NCI-H187 treated with DMSO at 0.1 percent for 48 hours (cell line): ENCODE measurements around the gene CUBN.
"Not testable (repeated sequence)": the region's sequence is repeated elsewhere in the genome, so short reads cannot be mapped to it uniquely, and the experiment has no call there.

Source experiments
- DNase-seq: peaks from one replicate; lab custom pipeline; 2025; lab: John Stamatoyannopoulos, UW

The CUBN gene

DNA sequence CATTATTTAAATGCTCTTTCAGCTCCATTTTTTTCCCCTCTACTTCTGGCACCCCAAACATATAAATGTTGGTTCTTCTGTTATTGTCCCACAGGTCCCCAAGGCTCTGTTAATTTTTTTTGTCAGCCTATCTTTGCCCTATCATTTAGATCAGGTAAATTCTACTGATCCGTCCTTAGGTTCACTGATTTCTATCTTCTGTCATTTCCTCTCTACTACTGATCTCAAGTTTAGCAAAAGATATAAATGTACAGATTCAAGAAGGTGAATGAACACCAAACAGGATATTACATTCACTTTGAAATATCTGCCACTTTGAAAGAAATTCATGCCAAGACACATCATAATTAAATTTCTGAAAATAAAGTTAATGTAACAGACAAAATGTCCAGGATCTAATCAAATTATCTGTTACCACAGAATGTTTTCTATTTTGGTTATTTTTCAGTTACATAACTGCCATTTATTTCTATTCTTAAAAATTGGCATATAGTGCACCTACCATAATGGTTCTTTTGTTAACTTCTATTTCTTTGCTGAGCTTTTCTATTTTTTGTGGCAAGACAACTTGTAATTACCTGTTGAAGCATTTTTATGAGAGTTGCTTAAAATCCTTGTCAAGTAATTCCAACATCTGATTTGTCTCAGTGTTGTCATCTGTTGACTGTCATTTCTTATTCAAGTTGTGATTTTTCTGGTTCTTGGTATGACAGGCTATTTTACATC is 12.1 kb upstream of the CUBN start:
- DNase-seq: no peak

DNA sequence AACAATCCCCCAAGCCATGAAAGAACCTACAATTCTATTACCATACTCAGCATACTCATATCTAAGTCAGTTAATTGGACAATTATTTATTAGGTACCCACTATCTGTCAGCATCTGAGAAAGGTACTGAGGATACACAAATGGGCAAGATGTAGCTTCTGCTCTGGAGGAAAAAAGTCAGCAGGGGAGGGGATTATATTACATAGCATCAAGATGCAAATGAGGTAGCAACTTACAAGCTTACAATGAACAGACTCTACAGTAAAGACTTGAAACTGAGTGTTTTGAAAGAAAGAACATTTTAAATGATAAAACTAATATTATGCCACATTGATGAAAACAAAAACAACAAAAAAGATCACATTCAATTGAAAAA is 10.8 kb upstream of the CUBN start:
- DNase-seq: no peak

DNA sequence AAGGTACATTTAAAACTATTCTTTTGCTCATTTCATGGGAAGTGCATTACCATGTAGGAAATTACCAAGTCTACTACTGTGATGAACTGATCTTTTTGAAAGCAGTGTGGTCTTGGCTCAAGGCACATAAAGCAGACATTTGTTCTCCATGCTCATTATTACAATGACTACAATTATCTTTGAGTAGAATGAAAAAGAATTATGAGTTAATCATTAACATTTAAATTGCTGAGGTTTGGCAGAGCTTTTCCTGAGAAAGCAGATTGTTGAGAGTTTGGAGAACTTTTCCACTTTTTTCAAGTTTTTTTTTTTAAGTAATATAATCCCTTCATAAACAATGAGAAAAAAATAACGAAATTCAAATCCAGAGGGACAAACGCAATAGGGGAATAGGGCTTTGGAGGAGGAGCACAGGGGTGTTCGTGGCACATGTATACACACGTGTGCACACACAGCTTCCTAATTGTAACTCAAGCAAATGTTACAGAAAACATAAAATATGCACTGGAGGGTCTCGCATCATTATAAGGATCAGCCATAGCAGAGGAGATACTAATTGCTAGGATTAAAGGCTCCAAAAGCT is 8.9 kb upstream of the CUBN start:
- DNase-seq: no peak

DNA sequence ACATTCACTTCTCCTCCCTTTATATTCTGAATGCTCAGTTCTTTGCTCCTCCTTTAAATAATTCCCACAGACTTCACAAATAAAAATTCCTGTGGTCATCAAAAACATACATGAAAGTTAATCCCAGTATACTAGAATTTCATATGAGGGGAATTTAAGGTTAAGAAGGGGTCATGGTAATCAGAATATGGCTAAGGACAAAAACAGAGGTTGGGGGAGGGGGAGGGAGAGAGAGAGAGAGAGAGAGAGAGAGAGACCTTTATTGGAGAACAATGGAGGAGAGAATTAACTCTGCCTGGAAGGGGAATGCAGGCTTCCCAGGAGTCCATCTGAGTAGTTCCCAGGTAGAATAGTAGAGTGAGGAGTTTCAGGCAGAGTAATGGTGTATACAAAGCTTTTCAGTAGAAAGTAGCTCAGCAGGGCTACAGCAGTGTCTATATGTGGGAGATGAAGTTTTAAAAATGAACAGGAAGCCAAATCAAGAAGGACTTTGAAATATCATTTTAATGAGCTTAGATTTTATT is 5.2 kb upstream of the CUBN start:
- no peak for DNase-seq

DNA sequence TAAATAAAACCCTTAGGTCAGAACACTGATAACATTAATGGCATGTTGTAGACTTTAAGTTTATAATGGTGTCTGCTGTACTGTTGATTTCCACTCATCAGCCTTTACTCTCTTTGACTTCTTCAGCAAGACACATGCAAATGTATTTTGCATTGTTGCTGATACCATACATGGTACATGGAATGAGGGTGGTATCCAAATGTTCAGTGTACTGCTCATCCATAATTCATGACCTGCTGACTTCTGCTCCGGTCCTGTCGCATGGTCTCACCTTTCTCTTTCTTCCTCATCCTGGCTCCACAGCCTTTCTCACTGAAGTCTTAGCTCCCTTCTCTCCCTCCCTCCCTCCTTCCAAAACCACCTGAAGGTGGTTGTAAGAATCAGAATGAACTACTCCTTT is 4.7 kb upstream of the CUBN start:
- DNase-seq: no peak

DNA sequence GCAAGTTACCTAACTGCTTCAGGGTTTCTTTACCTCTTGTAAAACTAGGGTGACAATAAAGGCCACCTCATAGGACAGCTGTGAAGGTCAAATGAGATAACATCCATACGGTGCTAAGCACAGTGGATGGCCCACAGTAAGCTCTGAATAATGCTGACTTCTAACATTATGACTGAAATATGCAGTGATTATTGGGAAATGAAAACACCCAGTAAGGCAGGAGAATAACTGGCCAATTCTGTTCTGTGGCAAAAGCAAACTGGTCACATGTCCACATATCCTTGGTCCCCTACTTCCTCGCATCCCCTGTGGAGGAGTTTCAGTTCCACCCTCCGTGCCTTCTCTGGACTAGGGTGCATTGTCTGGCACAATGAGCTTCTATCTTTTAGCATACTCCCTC is 1.4 kb downstream of the CUBN start:
- DNase-seq: no peak

DNA sequence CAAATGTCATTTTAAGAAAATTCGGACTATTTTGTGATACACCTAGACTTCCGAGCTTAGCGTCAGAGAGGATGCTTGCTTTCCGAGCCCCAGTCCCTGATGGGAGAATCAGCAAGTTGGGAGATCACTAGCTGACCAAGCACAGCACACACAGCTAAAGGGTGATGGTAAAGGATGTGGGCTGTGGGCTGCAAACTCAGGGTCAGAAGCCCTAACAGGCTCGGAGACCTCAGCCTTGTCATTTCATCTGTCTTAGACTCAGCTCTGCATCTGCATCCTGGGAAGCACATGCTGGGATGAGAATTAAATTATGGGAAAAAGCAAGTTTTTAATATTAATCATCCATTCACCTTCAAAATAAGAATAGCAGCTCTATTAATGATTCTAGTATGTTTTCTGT is 3.3 kb downstream of the CUBN start:
- no peak for DNase-seq

DNA sequence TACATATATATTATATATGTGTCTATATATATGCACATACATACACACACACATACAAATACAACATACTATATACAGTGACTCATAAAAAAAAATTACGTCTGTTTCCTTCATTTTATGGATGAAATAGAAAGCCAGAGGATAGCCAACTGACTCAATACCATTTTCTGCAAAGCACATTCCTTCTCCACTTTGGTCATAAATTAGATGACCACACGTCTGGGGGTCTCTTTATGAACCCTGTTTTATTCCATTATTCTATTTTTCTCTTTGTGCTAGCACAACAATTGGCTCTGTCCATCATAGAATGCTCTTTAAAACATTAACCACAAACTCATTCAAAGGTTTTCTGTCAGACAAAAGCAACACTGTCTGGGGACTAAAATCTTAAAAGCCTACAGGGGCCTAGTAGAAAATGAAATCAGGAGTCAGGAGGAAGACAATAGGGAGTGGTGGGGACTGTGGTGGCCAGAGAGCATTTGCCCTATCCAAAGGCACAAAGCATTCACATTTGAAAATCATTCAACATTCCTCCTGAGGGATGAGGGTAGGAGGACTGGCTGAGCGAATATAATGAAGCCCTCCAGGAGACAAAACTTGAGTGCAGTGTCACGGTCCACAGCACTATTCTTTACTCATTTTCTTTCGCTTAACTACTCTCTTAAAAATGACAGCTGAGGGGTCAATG is 4.3 kb downstream of the CUBN start:
- no peak for DNase-seq

DNA sequence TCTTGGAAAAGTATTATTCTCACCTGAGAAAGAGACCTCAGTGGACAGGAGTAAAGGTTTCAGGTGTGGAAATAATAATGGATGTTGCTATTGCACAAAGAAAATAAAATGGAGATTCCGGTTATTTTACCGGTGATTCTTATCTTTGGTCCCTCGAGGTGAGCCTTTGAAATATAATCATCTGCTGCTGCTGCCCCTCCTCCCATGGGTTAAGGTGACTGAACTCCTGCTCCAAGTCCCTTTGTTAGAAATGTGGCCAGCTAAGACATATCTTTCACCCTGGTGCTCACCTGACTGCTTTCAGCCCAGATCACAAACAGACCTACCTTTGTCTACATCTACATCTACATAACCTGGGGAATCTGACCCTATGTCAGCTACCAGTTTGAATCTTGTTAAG is 5.7 kb downstream of the CUBN start:
- DNase-seq: no peak

DNA sequence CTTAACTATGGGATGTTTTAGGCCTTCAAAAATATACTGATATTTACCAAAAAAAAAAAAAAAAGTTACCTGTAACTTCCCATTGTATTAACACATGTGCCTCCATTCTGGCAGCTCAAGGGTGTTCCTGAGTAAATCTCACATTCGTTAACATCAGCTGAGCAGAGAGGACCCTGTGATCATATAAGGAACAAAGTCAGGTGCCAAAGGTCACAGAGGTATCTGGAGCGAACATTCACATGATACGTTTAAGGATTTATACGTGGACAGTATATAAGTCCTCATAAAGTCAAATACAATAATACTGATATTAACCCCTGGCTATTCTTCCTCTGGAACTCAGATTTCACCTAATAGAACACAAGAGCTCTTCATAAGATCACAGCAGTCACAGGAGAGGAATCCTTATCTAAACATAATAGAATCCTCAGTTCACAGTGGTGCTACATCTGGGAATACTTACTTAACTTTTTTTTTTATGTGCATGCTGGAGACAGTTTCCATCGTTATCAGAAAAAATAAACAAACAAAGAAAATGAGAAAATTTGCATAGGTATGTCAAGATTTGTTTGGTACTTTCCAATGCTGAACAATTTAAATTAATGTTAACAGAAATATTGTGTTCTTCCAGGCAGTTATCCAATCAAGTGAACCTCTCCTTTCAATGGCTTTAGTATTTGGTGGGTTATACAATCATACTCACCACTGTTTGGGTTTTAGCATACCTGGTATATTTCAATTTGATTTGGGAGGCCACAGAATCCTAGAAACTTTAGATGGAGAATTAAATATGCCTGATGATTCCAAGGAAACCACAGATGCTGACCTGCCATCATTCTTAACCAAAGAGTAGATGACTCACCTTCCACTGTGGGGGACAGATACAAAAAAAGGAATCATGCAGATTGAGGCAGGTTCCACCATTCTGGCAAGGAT is 6.6 kb downstream of the CUBN start:
- DNase-seq: no peak

DNA sequence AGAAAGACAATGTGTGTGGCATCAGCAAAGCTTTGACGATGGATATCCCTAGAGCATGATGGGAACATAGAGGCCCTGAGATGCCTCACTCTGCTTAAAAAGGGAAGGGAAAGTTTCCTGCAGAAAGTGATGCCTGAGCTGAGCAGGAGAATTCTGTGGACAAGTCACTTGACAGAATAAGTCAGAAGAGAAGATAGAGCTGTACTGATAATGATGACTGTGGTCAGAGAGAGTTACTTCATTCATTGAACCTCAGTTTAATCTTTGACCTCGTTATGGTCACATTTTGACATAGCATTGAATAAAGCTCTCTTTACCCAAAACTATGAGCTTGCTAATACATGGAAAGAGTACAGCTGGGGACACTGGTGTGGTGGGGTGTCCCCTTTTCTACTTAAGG is 7.6 kb downstream of the CUBN start:
- no peak for DNase-seq

DNA sequence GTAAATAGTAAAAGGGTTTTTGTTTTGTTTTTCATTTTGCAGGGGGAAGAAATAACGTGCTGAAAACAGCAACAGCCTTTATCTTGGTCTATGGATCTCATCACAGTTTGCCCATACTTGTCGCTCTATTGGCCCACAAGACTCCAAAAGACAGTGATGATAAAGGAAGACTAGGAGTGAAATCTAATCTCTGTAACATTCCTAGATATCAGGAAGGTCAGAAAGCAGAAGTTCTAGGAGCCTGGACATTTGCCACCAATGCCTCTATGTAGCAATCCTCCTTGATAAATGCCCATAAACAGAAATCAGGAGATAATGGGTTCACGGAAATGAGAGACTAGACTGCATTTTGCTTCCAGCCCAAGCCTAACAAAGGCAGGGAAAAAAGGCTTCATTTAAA is 8.9 kb downstream of the CUBN start:
- DNase-seq: no peak

DNA sequence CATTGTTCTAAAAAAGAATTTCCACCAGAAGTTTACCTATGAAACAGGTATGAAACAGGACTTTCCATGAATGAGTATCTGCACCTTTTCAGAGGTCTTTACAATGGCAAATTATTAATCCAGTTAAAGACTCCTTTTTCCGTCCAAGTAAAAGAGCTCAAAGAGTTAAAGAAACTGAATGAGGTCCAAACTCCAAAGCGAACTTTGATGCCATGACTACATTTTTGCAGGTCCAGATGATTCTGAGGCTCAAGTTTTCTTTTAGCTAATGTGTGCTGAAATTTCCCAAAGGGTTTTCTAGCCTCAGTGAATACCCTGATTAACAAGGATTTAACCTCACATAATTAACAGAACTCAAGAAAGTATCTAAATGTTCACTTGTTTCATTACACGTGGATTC is 9.8 kb downstream of the CUBN start:
- no peak for DNase-seq

DNA sequence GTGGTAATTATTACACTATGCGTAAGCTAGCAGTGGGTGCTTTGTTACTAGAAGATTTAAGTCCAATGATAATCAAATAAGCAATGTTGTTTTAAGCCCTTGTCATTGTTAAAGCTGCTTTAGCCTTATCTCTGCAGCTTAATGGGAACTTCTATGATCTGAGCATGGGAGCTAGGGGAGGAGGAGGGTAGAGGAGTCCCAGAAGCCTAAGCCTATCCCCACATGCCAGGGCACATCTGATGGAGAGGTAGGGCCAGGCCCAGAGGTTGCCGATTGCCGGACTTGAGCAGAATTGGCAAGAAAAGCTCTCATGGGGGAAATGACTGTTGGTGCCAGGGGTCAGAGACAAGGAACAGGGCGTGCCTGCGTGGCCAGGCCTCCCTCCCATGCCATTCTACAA is 13.4 kb downstream of the CUBN start:
- DNase-seq: no peak

DNA sequence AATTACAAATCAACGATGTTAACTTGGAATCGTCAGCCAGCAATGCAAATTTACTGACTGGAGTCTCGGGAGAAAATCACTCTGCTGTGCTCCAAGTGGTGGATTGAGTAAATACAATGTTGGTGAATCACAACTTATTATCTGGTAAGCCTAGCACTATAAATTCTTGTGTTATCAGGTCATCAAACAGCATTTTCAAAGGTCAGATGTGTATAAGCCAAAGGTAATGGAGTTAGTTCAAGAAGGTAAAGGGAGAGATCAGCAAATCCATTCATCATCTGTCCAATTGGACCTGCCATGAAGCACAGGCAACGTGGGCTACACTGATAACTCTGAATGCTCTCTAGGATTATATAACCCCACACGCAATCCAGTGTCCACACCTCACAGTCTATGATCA is 13.9 kb downstream of the CUBN start:
- no peak for DNase-seq

DNA sequence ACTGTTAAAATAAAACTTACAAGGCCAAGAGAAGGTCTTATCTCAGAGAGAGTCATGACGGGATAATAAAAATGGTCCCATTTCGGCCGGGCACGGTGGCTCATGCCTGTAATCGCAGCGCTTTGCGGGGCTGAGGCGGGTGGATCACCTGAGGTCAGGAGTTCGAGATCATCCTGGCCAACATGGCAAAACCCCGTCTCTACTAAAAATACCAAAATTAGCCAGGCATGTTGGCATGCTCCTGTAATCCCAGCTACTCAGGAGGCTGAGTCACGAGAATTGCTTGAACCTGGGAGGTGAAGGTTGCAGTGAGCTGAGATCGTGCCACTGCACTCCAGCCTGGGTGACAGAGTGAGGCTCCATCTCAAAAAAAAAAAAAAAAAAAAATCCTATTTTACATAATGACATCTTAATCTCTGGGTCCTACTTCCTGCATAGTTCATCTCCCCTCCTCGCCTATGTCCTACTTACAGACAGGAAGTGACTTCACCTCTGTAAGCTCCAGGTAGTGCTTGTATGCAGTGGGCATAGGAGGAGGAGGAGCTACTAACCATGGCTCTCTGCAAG is 14.7 kb downstream of the CUBN start:
- DNase-seq: not testable (repeated sequence)

DNA sequence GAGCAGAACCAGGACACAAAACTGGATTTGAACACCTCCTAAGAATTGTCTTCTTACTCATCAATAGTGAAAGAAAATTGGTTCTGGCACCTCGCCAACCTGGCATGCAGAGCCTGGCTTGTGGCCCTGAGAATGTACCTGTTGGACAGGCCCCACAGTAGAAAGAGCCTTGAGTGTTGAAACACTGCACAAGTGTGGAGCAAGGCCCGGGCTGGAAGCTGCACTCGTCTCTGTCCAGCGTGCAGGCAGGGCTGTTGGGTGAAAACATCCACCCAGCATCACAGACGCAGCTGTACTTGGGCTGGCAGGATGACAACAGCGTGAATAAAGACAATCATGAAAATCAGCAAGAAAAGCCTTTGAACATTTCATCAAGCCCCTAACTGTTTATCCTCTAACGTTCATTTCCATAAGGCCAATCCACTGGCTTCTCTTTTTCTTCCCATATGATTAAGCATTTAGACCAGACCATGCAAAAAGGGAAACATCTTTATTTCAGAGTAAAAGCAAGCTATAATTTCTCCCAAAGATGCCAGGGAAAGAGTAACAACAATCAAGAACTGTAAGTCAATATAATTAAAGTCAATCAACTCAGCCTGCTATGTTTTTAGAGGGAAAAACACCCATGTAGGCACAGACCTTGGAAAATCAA is 15.6 kb downstream of the CUBN start:
- DNase-seq: no peak

DNA sequence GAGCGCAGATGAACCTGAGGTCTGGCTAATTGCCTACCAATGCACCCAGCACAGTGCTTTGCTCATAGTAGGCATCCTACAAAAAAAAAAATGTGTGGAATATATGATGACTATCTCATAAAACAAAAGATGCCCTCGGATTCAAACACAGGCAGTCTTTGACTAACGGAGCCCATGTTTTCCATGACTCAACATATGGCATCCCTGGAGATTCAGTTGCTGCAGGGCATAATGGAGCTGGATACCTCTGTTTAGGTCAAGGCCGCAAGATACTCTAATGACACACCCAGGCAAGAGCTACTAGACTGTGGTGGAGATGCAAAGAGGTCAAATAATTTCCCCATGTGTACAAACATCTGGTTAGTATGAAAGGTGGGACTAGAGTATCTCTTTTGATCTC is 16.3 kb downstream of the CUBN start:
- DNase-seq: no peak

DNA sequence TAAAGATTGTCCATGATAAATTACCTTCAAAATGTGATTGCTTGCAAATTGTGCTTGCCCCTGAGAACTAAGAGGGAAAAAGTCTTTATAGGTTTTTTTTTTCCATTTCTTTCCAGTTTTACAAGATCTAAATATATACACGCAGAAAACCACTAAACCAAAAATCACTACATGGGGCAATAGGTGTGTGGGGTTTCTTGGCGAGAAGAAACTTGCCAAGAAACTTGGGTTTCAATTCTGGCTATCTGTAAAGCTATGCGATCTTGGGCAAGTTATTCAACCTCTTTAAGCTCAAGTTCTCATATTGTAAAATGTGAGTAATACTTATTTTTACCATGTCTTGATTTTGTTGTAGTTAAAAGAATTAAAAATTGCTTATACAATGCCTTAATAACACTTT is 17.0 kb downstream of the CUBN start:
- no peak for DNase-seq

DNA sequence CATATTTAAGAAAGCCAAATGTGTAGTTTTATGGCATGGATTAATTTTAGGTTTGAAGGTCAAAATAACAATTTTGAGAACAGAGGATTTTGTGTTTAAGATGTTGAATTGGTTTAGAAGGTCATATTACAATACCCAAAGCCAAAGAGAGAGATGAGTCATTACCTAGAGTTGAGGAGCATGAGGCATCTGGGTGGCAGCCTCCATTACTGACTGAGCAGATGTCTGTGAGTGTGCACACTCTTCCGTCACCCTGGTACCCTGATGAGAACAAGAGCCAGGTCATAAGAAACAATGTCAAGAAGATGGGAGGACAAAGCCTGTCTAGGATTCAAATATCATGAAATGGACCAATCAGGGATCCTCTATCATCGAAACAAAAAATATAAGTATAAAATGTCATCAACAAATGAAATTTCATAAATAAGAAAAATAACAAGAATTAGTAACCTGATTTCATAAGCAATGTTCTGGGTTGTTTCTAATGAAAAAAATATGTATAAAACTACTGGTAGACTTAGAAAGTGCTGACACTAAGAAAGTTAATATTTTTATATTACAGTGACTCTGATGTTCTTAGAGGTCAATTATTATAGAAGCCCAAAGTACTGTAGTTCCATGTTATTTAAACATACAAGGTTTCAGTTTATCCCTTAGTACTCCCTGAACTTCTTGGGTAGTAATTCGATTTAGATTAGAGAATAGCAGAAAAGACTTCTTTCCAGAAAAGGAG is 20.0 kb downstream of the CUBN start:
- no peak for DNase-seq

DNA sequence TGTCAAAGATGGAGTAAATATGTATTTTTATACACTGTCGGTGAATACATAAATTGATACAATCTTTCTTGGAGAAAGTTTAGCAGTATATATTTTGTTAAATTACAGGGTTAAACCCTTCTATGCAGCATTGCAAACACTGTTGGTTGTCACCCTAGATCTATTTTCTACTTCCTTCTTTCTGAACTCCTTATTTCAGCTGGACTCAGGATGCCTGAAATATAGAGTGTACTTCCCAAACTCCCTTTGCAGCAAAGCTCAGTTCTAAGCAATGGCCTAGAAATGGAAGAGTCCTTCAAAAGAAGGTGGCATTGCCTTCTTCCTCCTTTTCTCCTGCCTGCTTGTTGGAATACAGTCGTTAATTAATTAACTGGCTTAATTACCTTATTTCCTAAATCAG is 20.6 kb downstream of the CUBN start:
- no peak for DNase-seq
